ENCODE data around the gene PEAK3. TPM values are rescaled to one million over a fixed set of nuclear protein-coding genes. Genes with fewer than 3 reads are reported as not detected.
A peak's percentile ranks its signal among the peaks of the same experiment; 100 is the strongest.

The PEAK3 gene
- total and polyA plus RNA-seq, 10 of the 15 experiments (the other 5 are each of a cell fraction or from before 2014, with no cell fraction given), result 0.03 to 0.10 (median 0.05) TPM; not detected in 7

- ChIA-PET RAD21 (ENCODE audit: unreplicated experiment) (interaction anchor here (0.9 to 1.6 kb wide), 5 partner anchors 39 to 172 kb away, joined by 3 to 10 read pairs (median 3); no protein-coding TSS in a partner anchor), POLR2A (interaction anchor here (0.6 to 1.9 kb wide), 11 partner anchors 12 to 292 kb away, joined by 3 to 7 read pairs (median 4); partner anchors contain the start of gene GADD45B), SMC1A (ENCODE audit: uncharacterized antibody, unreplicated experiment) (interaction anchor here (0.6 to 1.7 kb wide), 7 partner anchors 40 to 292 kb away, joined by 3 to 8 read pairs (median 3); no protein-coding TSS in a partner anchor), CTCF (interaction anchor here (1.0 to 2.1 kb wide), 8 partner anchors 12 to 283 kb away, joined by 3 to 11 read pairs (median 4); no protein-coding TSS in a partner anchor)
- H3K27me3 ChIP-seq (replicated peaks in 1 of 2; ENCODE audit: control insufficient read depth in 2 of 2, insufficient read depth in 2 of 2, low read length in 1 of 2), result no peaks in the 10 kb centered on the region
- peak within 1 kb of the TSS; percentile 90 for H3K4me2 ChIP-seq (ENCODE audit: control insufficient read depth, insufficient read depth)
- peaks cover 61% of the 10 kb centered on the region for H3K79me2 ChIP-seq (ENCODE audit: control insufficient read depth, insufficient read depth, low read length)
- peaks cover 35% of the 10 kb centered on the region for H3K4me1 ChIP-seq (ENCODE audit: control insufficient read depth, insufficient read depth, low read length)
- peak; percentile 84 for FAIRE-seq
- intact Hi-C loops (cut with micrococcal nuclease; ENCODE audit: unreplicated experiment), result loop anchor here (1.0 to 5.0 kb wide), 4 partner anchors 39 to 294 kb away; partner anchors contain the start of genes PLEKHJ1 and SF3A2
- peak within 1 kb of the TSS; percentile 72 for H2AFZ ChIP-seq (ENCODE audit: control insufficient read depth, low read depth, low read length)
- peak within 1 kb of the TSS; percentile 90 for H3K4me3 ChIP-seq
- ATAC-seq, result peak; percentile 66
- peak within 1 kb of the TSS; percentile 72 for H3K9ac ChIP-seq (ENCODE audit: control insufficient read depth, insufficient read depth, low read length)
- no peaks in the 10 kb centered on the region for H3K9me3 ChIP-seq (replicated peaks; ENCODE audit: control insufficient read depth, insufficient read depth, low read length)
- H3K36me3 ChIP-seq (ENCODE audit: control insufficient read depth in 2 of 2, insufficient read depth in 2 of 2, low read length in 1 of 2), result no peaks in the 10 kb centered on the region
- BruUV-seq (replicated peaks), result no TSS peak
- WGBS (ENCODE audit: insufficient coverage, insufficient replicate concordance, low lambda C conversion rate, missing lambda C conversion rate), result under 1% methylated on average over 74 of the region's 89 CpGs
- in situ Hi-C loops (cut with MboI), result no loop called here
- H3K27ac ChIP-seq (ENCODE audit: control insufficient read depth, insufficient read depth), result peak within 1 kb of the TSS; percentile 76
- DNase-seq (ENCODE audit: low read depth, low spot score), result peak; percentile 64
- H4K20me1 ChIP-seq (ENCODE audit: control insufficient read depth, insufficient read depth), result 0 out of 2 replicates have a peak, but pooled peaks cover 3% of the 10 kb centered on the region
- TF ChIP-seq NR2F1 (conservative IDR thresholded peaks at IDR 0.05), result peak; percentile 87
- peak; percentile 94 for TF ChIP-seq SIN3A (IDR thresholded peaks at IDR 0.05; ENCODE audit: low read depth, low read length)
- no peak for TF ChIP-seq ZBTB11 (CRISPR knock-in tag; IDR thresholded peaks at IDR 0.05)
- TF ChIP-seq, protein P1, sequence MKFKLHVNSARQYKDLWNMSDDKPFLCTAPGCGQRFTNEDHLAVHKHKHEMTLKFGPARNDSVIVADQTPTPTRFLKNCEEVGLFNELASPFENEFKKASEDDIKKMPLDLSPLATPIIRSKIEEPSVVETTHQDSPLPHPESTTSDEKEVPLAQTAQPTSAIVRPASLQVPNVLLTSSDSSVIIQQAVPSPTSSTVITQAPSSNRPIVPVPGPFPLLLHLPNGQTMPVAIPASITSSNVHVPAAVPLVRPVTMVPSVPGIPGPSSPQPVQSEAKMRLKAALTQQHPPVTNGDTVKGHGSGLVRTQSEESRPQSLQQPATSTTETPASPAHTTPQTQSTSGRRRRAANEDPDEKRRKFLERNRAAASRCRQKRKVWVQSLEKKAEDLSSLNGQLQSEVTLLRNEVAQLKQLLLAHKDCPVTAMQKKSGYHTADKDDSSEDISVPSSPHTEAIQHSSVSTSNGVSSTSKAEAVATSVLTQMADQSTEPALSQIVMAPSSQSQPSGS (IDR thresholded peaks at IDR 0.05; ENCODE audit: low read length), result no peak
- TF ChIP-seq IKZF2 (IDR thresholded peaks at IDR 0.05), result no peak
- TF ChIP-seq SMAD5 (IDR thresholded peaks at IDR 0.05; ENCODE audit: low read depth), result no peak; the same call in 1 of the 2 replicates
- peak; percentile 79 for TF ChIP-seq MYC (IDR thresholded peaks at IDR 0.05; ENCODE audit: insufficient read depth, insufficient read length, insufficient replicate concordance, low read length, severe bottlenecking)
- no peak for TF ChIP-seq MTA2 (IDR thresholded peaks at IDR 0.05; ENCODE audit: low read depth)
- no peak for TF ChIP-seq BCL3 (IDR thresholded peaks at IDR 0.05; ENCODE audit: borderline replicate concordance, insufficient read depth, low read depth, low read length, poor library complexity, severe bottlenecking)
- TF ChIP-seq SKIL (IDR thresholded peaks at IDR 0.05; ENCODE audit: low read depth, poor library complexity, severe bottlenecking), result no peak
- no peak for TF ChIP-seq PKNOX1 (IDR thresholded peaks at IDR 0.05)
- no peak for TF ChIP-seq SUZ12 (IDR thresholded peaks at IDR 0.05; ENCODE audit: unreplicated experiment)
Observed at GRCh38 chr19:2328401-2329148, 46.6 kb upstream of the PEAK3 start, which contains the start of the genes LSM7 and SPPL2B. Gene LSM7, minus strand, starts transcription at chr19:2328586. Its CDS starts 20 bp downstream, at chr19:2328566. Gene SPPL2B, plus strand, starts transcription at chr19:2328684. Its CDS starts 26 bp downstream, at chr19:2328710.
